OCI-LY3 (cell line): ENCODE results near the gene ESPN.
A peak's percentile ranks its signal among the peaks of the same experiment; 100 is the strongest.

Experiments
- H2AFZ ChIP-seq: fragments of 200-600, 300-600 bp; shearing (Covaris generic); 2 replicates; pipeline ENCODE4 v1.6.0; 2014; ENCODE audit warnings: antibody characterized with exemption, low read depth, low read length
- H3K27ac ChIP-seq: fragments of 200-600, 300-600 bp; sonication (generic); 2 replicates; pipeline ENCODE4 v1.5.1; 2014; ENCODE audit warnings: mild to moderate bottlenecking, low read length, moderate library complexity, mixed read lengths
- H3K27me3 ChIP-seq: fragments of 200-600, 300-600 bp; sonication (generic); 2 replicates; pipeline ENCODE4 v1.6.1; 2014; ENCODE audit warnings: low read depth, low read length, mixed read lengths
- H3K36me3 ChIP-seq: fragments of 200-600, 300-600 bp; sonication (generic); replicated peaks from 2 replicates; pipeline ENCODE3; 2014; ENCODE audit warnings: low read depth, low read length, mixed read lengths
- H3K4me1 ChIP-seq: fragments of 300-600, 200-600 bp; sonication (generic); 2 replicates; pipeline ENCODE4 v1.6.1; 2014; ENCODE audit warnings: low read length, mixed read lengths
- H3K4me2 ChIP-seq: fragments of 200-600, 300-600 bp; sonication (generic); 2 replicates; pipeline ENCODE4 v1.6.1; 2014; ENCODE audit warnings: low read length, mixed read lengths
- H3K4me3 ChIP-seq: fragments of 300-600, 200-600 bp; sonication (generic); 2 replicates; pipeline ENCODE4 v1.5.1; 2014; ENCODE audit warnings: antibody characterized with exemption, mild to moderate bottlenecking, low read length, moderate library complexity
- H3K79me2 ChIP-seq: fragments of 300-600, 200-600 bp; shearing (Covaris generic); 2 replicates; pipeline ENCODE4 v1.6.1; 2014; ENCODE audit warnings: mild to moderate bottlenecking, low read length, mixed read lengths
- H3K9ac ChIP-seq: fragments of 300-600, 200-600 bp; shearing (Covaris generic); 2 replicates; pipeline ENCODE4 v1.6.0; 2014; ENCODE audit warnings: mild to moderate bottlenecking, low read length, moderate library complexity
- H3K9me3 ChIP-seq: fragments of 200-600, 300-600 bp; shearing (Covaris generic); 2 replicates; pipeline ENCODE4 v1.6.1; 2014; ENCODE audit warnings: low read length, mixed read lengths; ENCODE audit not compliant: insufficient read depth
- H4K20me1 ChIP-seq: fragments of 200-600, 300-600 bp; sonication (generic); 2 replicates; pipeline ENCODE4 v1.6.1; 2016; ENCODE audit warnings: low read length, mixed read lengths; ENCODE audit not compliant: insufficient read depth
- CTCF ChIP-seq: fragments of 200-600, 300-600 bp; sonication (generic); IDR thresholded peaks from 2 replicates; pipeline ENCODE4 v1.5.1; 2014; ENCODE audit warnings: antibody characterized with exemption, low read length, low read depth
- EZH2phosphoT487 ChIP-seq: fragments of 200-600 bp; shearing (Covaris generic); IDR thresholded peaks from 2 replicates; pipeline ENCODE4 v1.6.1; 2018; ENCODE audit warnings: antibody characterized with exemption, mixed run types, low read depth

The ESPN gene

DNA sequence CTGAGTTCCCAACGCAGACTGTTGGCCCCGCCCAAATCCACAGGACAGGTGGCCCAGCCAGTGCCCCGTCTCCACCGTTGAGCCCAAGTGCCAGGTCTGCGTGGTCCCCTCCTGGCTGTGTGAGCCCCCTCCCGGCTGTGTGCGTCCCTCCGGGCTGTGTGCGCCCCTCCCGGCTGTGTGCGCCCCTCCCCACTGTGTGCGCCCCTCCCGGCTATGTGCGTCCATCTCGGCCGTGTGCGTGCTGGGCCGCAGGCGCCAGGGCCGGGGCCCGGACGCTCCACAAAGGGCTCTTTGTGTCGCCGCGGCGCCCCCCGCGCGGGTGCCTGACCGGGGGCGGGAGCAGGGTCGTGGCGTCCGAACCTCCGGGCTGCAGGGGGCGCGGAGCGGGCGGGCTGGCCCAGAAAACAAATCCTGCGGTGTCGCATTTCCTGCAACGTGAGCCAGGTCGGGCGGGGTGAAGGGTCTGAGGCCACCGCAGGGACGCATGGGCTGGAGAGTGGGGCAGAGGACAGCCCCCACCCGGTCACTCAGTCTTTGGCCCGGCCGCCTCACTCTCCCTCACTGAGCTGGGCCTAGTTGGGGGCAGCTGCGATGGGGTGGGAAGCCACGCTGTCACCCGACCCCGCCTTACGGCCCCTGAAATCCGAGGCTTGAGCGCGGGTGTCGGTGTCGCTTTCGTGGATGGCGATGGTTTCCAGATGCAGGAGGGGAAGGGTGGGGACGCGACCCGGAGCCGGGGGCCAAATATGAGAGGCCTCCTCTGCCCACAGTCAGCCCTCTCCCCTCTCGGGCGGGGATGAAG lies 22.6 kb downstream of the ESPN start:
- Histone ChIP-seq H3K36me3 (no peaks in the 10 kb centered on the region), H3K4me1 (no peaks in the 10 kb centered on the region), H3K79me2 (no peaks in the 10 kb centered on the region), H4K20me1 (no peaks in the 10 kb centered on the region), H3K4me2 (peak overlapping the region; percentile 35), H3K27ac (no peak overlapping the region), H3K9ac (no peak overlapping the region), H3K4me3 (peak overlapping the region; percentile 67), H2AFZ (no peak overlapping the region), H3K9me3 (no peaks in the 10 kb centered on the region), H3K27me3 (0 out of 2 replicates have a peak, but pooled peaks cover 3% of the 10 kb centered on the region)
- TF ChIP-seq CTCF (no peak), EZH2phosphoT487 (no peak)

DNA sequence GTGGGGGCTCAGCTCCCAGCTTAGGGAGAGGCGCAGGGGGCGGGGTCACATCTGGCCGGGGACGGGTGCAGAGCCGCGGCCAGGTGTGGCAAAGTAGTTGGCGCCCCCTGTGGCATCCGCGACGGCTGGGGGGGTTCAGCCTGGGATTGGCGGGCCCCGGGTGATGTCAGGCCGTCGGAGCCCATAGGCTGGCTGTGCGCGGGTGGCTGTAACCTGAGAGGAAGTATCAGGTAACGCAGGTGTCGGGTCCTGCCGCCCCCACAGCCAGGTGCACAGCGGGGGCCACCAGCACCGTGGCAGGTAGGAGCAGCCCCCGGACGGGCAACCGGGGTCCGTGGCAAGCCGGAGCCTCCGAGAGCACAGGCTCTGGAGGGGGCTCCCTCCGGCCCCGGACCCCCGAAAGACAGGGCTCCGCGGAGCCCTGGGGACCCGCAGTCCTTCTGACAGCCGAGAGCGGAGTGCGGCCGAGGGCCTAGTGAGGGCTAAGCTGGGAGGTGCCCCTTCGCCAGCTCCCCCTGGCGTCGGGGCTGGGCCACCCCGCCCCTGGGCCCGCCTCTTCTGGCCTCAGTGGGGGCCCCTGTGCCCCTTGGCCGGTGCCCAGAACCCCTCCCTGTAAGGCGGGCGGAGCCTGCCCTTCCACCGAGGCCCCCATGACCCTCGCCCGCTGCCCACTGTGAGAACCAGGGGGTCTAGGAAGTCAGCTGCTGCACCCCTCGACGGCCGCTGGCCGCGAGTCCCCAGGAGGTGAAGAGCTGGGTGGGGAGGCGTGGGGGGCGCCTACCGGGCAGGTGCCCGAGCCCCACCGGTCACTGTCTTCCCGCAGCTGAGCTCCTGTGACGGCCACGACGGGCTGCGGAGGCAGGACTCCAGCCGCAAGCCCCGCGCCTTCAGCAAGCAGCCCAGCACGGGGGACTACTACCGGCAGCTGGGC lies 23.5 kb downstream of the ESPN start:
- Histone ChIP-seq H3K4me2 (peak overlapping the region; percentile 35), H3K27me3 (0 out of 2 replicates have a peak, but pooled peaks cover 3% of the 10 kb centered on the region), H2AFZ (no peak overlapping the region), H3K9ac (no peak overlapping the region), H3K9me3 (no peaks in the 10 kb centered on the region), H3K4me3 (peak overlapping the region; percentile 67), H4K20me1 (no peaks in the 10 kb centered on the region), H3K36me3 (no peaks in the 10 kb centered on the region), H3K4me1 (no peaks in the 10 kb centered on the region), H3K79me2 (no peaks in the 10 kb centered on the region), H3K27ac (no peak overlapping the region)
- TF ChIP-seq CTCF, result no peak
- no peak for TF ChIP-seq EZH2phosphoT487

DNA sequence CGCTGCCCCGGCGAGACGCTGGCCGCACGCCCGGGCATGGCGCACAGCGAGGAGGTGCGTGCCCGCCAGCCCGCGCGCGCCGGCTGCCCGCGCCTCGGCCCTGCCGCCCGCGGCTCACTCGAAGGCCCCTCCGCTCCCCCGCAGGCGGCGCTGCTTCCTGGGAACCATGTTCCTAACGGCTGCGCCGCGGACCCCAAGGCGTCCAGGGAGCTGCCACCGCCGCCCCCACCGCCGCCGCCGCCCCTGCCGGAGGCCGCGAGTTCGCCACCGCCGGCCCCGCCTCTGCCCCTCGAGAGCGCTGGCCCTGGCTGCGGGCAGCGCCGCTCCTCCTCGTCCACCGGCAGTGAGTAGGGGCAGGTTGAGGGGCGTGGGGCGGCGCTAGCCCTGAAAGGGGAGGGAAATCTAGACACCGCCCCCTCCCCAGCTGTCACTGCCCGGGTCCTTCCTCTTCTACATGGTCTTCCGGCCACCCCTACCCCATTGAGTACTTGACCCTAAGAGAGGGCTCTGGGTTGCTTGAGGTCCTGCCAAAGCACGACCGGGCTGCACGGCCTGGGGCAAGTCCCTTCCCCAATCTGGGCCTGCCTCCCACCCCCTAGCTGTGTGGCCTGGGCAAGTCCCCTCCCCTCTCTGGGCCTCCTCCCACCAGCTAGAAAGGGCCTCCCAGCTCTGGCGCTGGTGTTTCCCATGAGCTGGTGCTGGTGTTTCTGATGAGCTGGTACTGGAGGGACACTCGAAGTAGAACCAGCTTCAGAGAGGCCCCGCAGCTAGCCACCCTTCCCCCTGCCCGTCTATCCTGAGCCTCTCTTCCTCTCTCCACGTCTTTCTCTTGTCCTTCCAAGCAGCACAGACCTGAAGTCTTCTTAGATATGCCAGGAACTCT lies 24.4 kb downstream of the ESPN start:
- Histone ChIP-seq H3K36me3 (no peaks in the 10 kb centered on the region), H3K9me3 (no peaks in the 10 kb centered on the region), H2AFZ (no peak overlapping the region), H3K9ac (no peak overlapping the region), H3K4me2 (no peak overlapping the region), H3K79me2 (no peaks in the 10 kb centered on the region), H3K27ac (no peak overlapping the region), H4K20me1 (no peaks in the 10 kb centered on the region), H3K4me1 (no peaks in the 10 kb centered on the region), H3K27me3 (0 out of 2 replicates have a peak, but pooled peaks cover 3% of the 10 kb centered on the region), H3K4me3 (no peak overlapping the region)
- TF ChIP-seq CTCF (no peak), EZH2phosphoT487 (no peak)
